Adrenal gland (tissue), 12 donors: ENCODE measurements around the gene IMMP2L. TPM values are rescaled to one million over a fixed set of nuclear protein-coding genes. Genes with fewer than 3 reads are reported as not detected.

Experiments
- DNase-seq, 7 donors: peaks; one replicate each; pipeline ENCODE4 v3.0.0-alpha.2; 2019 to 2020
- H3K27ac ChIP-seq, 5 donors: fragments of 200-600 bp; sonication (generic) in 4 of 5; 1 replicate in 3 of 5; 2 replicates in 2 of 5; pipeline versions ENCODE4 v1.5.1 to v1.8.0; 2016 to 2020; ENCODE audit warnings: mild to moderate bottlenecking in 1 of 5
- H3K27me3 ChIP-seq: fragments of 200-600 bp; 2 replicates; pipeline ENCODE4 v1.8.0; 2021
- H3K36me3 ChIP-seq, 2 donors: fragments of 200-600 bp; replicated peaks in 1 of 2; 1 replicate in 1 of 2; 2 replicates in 1 of 2; pipeline versions ENCODE4 v1.5.1 to v1.8.0; 2018 to 2022
- H3K4me1 ChIP-seq, 2 donors: fragments of 200-600 bp; replicated peaks in 1 of 2; 1 replicate in 1 of 2; 2 replicates in 1 of 2; pipeline versions ENCODE4 v1.5.1 to v1.8.0; 2018 to 2021
- H3K4me3 ChIP-seq, 4 donors: fragments of 200-600 bp; sonication (generic) in 3 of 4; one replicate each; pipeline ENCODE4 v1.5.1; 2016 to 2018
- H3K9me3 ChIP-seq, 3 donors: fragments of 200-600 bp; sonication (generic) in 1 of 3; replicated peaks in 1 of 3; 1 replicate in 2 of 3; 2 replicates in 1 of 3; pipeline versions ENCODE4 v1.5.1 to v1.8.0; 2016 to 2021
- CTCF ChIP-seq, 6 experiments: fragments of 450-650 bp in 4 of 6; fragments of 200-600 bp in 2 of 6; sonication (generic) in 1 of 6; IDR thresholded peaks; 1 replicate in 5 of 6; 2 replicates in 1 of 6; pipeline versions ENCODE4 v1.5.1 to v1.8.0; 2016 to 2021; ENCODE audit warnings: antibody characterized with exemption in 6 of 6, mild to moderate bottlenecking in 2 of 6, moderate library complexity in 1 of 6
- POLR2A ChIP-seq, 2 donors: fragments of 450-650 bp; IDR thresholded peaks; one replicate each; pipeline ENCODE4 v1.6.1; 2017; ENCODE audit warnings: antibody characterized with exemption in 2 of 2, mild to moderate bottlenecking in 2 of 2, moderate library complexity in 1 of 2
- WGBS, 4 donors: extraction: QIAGEN DNeasy Blood & Tissue Kit in 2 of 4; methylation state at CpG; one replicate each; pipeline versions ENCODE4 v1.1.5 to v1.1.7; 2013 to 2017; 5-methylcytosine and 5-hydroxymethylcytosine counted together
- intact Hi-C, 2 donors: fragments of 100-400 bp; cut with DNase I; formaldehyde crosslinking; loops; one replicate each; pipeline versions ENCODE4 v1.14.1 to v1.15.0; 2022 to 2023
- polyA plus RNA-seq, 3 donors: library from polyadenylated mRNA; stranded (reverse); fragments of 200-250 nt in 2 of 3; fragments of 350-450 nt in 1 of 3; fragmentation: Illumina TruSeq in 1 of 3; extraction: RNeasy Lipid Tissue Mini Kit (QIAGEN cat#74804) in 1 of 3; gene quantifications; one replicate each; pipeline ENCODE4 v1.2.3, GENCODE V29; 2013 to 2014
- total RNA-seq, 9 donors: library from RNA; depleted of rRNA in 4 of 9; stranded (reverse); fragments of >200 nt in 4 of 9; fragments of 120-200 nt in 1 of 9; fragmentation: NEBNext Ultra II Directional in 1 of 9; extraction: Animal tissue kit (Norgen Biotek cat#: 25700) in 1 of 9; gene quantifications; one replicate each; pipeline versions ENCODE4 v1.1.0 to v1.2.4, GENCODE V29; 2013 to 2023
- donor health status: healthy with polysubstance abuse.
- donor health status: Bipolar disorder and iron deficiency.
- donor health status: DM: yes; HTN: yes; CAD: no.
- donor health status: DM: no; HTN: no; CAD: no.
- donor health status: DM: no; HTN: no; CAD: no.
- donor health status: DM: yes; HTN: yes; CAD: no.

IMMP2L gene
- total and polyA plus RNA-seq, 12 donors: 13.4 to 34.1 (median 25.3) TPM

GRCh38 chr7:111535142-111535870, 27.0 kb downstream of the IMMP2L start:
- no peak overlapping the region for H3K27ac ChIP-seq
- TF ChIP-seq POLR2A (IDR thresholded peaks at IDR 0.05): no peak
- no peak for TF ChIP-seq CTCF (IDR thresholded peaks at IDR 0.05)
- H3K27me3 ChIP-seq: no peaks in the 10 kb centered on the region
- 85 to 88% (median 86%) methylated on average over 3 of the region's 3 CpGs for WGBS, 4 donors
- no peak overlapping the region for H3K4me3 ChIP-seq
- no peaks in the 10 kb centered on the region for H3K36me3 ChIP-seq
- no peaks in the 10 kb centered on the region for H3K9me3 ChIP-seq
- no peak for DNase-seq
- peaks cover 0 to 22% of the 10 kb centered on the region in 2 donors for H3K4me1 ChIP-seq
- intact Hi-C loops: no loop called here

GRCh38 chr7:111532625-111533024, 29.7 kb downstream of the IMMP2L start:
- intact Hi-C loops: no loop called here

GRCh38 chr7:111531993-111532392, 30.3 kb downstream of the IMMP2L start:
- intact Hi-C loops: no loop called here
- Histone ChIP-seq H3K4me1 (peaks cover 0 to 30% of the 10 kb centered on the region in 2 donors), H3K27me3 (no peaks in the 10 kb centered on the region), H3K9me3 (no peaks in the 10 kb centered on the region), H3K27ac (peak overlapping the region in 1 of 5 donors; percentile 56), H3K4me3 (no peak overlapping the region), H3K36me3 (no peaks in the 10 kb centered on the region)
- WGBS, 4 donors: 71 to 82% (median 77%) methylated on average over 3 of the region's 3 CpGs
- peak in 5 of 7 donors; percentile 17 to 62 (median 32) for DNase-seq
- TF ChIP-seq CTCF (IDR thresholded peaks at IDR 0.05) (no peak), POLR2A (IDR thresholded peaks at IDR 0.05) (no peak)

More at GRCh38 chr7:111532625-111533024, 29.7 kb downstream of the IMMP2L start:
- peaks cover 0 to 32% of the 10 kb centered on the region in 2 donors for H3K4me1 ChIP-seq
- no peaks in the 10 kb centered on the region for H3K9me3 ChIP-seq
- H3K27ac ChIP-seq: peak overlapping the region in 1 of 5 donors; percentile 56
- no peaks in the 10 kb centered on the region for H3K27me3 ChIP-seq
- H3K36me3 ChIP-seq: no peaks in the 10 kb centered on the region
- TF ChIP-seq POLR2A (IDR thresholded peaks at IDR 0.05) (no peak), CTCF (IDR thresholded peaks at IDR 0.05) (no peak)
- no peak overlapping the region for H3K4me3 ChIP-seq
- no peak for DNase-seq

GRCh38 chr7:111530356-111530668, 32.0 kb downstream of the IMMP2L start:
- Histone ChIP-seq H3K27me3 (no peaks in the 10 kb centered on the region), H3K27ac (no peak overlapping the region), H3K4me1 (peaks cover 0 to 28% of the 10 kb centered on the region in 2 donors), H3K36me3 (no peaks in the 10 kb centered on the region), H3K4me3 (no peak overlapping the region), H3K9me3 (no peaks in the 10 kb centered on the region)
- no peak for DNase-seq
- intact Hi-C loops: no loop called here
- no peak for TF ChIP-seq CTCF (IDR thresholded peaks at IDR 0.05)
- TF ChIP-seq POLR2A (IDR thresholded peaks at IDR 0.05): no peak
